HG03196 (cell line): ENCODE results near the gene KCNN3.

ENCODE experiments used
- ATAC-seq: cut with Tn5 transposase; IDR thresholded peaks from one replicate; pipeline ENCODE4 v1.9.1; 2021; ENCODE audit not compliant: unreplicated experiment

Gene KCNN3

DNA sequence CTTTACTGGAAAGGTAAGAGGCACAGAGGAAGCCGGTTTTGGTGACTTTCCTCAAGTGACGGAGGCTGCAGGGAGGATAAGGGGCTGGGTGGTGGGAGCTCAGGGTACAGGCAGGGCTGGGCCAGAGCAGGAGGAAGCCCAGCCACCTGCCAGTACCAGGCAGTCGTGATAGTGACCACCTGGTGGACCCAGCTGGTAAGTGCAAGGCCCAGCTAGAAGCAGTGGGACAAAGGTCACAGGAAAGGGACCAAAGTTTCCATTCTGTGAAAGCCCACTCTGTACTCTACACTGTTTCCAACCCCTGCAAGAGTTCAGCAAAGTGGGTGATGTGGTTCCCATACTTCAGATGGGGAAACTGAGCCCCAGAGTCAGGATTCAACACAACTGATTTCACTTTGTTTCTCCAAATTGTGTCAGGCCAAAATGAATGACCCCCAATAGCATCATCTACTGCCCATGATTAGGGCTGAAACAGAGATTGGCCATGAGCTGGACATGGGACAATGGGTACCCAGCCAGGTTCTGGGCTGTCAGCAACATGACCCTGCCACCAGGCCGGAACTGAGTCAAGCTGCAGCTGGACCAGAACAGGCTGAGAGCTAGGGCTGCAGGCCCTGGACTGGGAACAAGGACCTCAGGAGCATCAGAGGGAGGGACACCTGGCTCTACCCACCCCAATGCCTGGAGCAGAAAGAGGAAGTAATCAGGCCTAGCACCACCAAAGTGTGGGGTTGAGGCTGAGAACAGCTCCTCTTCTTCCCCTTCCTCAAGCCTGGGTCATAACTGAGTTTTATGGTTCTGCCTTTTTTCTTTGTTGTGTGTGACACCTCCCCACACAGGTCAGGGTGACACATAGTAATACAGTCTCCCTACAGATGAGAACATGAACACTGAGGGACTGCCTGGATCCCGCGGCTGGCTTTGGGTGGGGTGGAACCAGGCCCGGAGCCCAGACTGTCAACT, 50.2 kb downstream of the KCNN3 start:
- ATAC-seq, result no peak

DNA sequence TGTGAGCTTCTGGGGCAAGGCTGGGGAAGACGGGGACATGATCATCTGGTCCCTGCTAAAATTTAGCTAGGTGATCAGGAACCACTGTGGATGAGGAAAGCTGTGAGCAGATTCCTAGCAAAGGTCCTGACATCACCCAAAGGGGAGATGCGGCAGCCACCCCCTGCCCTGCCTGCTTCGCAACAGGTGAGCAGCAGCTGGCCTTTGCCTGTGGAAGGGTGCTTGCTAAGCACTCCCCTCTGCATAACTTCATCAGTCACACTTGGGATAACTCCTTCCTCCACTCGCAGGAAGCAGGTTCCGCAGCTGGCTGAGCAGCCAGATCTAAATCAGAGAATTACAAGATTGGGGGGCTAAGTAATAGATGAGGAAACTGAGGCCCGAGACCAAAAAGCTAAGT, 51.2 kb downstream of the KCNN3 start:
- ATAC-seq, result no peak

DNA sequence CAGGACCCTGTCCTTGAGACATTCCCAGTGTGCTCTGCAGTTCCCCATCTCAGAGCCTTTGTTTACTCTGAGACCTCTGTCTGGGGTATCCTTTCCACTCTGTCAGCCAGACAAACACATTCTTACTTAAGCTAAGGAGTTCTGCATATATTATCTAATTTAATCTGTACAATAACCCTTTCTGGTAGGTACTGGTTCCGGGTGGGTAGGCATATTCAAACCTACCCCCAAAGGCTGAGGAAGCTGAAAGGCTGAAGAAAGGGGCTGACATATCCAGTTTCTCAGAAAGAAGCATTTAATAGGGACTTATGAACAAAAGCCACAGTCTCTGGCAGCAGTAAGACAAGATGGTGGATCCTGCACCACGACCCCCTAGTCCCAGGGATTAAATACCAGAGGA, 53.1 kb downstream of the KCNN3 start:
- no peak for ATAC-seq

DNA sequence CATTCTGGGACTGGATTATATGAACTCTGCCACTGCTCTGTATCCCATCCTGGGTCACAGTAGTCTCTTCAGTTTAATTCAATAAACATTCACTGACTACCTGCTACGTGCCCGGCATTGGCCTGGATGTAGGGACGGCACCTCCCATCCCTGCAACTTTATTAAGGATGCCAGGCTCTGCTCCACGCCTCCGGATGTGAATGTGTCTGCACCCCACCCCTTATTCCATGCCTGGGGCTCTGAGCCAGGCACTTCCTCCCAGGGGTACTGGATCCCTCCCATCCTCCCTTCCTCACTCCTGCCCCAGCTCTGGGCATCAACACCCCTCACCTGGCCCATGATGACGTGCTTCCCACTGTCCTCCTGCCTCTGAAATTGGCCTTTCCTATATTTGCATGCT, 53.7 kb downstream of the KCNN3 start:
- no peak for ATAC-seq

DNA sequence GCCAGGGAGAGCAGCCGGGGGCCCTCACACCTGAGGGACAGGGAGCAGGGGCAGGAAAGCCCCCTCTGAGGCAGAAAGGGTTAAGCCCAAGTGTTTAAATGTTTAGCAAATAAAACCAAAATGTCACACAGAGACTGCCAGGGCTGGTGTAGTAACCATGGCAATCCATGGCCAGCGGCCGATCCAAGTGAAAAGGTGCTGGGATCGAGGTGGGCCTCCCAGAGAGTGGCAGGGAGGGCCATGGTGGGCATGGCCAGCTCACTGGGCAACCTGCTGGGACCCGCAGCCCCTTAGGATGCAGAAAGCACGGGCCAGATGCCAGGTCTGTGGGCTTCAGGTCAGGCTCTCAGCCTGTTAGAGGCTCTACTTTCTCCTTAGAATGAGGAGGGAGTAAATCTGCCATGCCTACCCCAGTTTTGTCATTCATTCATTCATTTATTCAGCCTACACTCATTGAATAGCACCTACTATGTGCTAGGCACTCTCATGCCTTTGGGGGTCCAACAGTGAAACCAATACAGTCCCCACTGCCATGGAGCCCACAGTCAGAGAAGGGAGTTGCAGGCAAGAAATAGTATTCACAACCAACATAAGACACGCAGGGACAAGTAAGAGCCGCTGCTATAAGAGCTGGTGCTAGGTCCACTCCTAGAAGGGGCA, 56.1 kb downstream of the KCNN3 start:
- no peak for ATAC-seq

DNA sequence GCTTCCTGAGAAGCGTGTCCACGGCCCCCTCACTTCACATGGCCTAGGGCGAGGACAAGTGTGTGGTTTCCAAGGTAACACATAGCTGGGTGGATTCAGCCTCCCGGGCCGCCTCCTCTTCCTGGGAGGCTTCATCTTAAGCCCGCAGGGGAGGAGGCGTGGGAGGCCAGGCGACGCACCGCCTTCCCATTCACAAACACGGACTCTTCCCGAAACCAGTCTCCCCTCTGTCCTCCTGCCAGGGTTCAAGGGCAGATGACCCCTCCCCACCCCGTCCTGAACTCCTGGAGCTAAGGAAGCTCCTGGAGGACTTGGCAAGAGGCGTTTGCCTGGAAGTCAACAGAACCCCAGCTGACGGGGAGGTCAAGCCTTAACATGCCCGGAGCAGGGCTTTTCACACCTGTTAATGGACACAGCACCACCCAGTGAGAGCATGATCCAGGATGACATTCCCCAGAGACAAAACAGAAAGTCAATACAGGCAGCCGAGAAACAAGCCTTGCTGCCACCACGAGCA, 56.7 kb downstream of the KCNN3 start:
- no peak for ATAC-seq

DNA sequence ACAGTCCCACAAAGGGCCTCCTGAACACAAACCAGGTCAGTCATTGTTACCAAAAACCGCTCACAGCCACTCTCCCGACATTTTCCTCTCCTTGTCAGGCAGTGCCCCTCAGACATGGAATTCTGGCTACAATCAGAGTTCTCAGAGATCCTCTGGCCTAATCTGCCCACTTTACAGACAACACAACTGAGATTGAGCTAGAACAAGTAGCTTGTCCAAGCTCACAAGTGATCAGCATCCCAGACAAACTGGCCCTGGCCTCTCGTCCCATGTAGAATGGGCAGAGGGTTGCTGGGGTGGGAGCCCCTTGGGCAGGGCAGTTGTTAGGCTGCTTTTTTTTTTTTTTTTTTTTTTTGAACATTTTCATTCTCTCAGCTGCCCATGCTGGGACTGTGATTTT, 57.2 kb downstream of the KCNN3 start:
- no peak for ATAC-seq

DNA sequence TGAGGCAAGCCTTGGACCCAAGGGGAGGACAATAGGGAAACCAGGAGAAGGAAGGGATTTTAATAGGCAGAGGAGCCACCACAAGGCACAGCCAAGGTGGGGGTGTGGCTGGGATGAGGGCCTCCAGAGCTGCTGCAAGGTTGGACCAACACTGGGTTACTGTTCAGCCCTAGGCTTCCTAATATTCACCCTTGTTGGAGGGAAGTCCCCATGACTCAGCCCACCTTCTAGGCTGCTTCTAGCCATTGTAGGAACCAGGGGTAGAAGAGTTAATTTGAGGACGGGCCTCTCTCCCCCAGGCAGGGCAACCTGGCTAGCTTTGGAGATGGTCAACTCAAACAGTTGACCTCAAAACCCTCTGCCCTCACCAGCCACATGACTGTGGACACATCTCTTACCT, 59.5 kb downstream of the KCNN3 start:
- ATAC-seq, result no peak

DNA sequence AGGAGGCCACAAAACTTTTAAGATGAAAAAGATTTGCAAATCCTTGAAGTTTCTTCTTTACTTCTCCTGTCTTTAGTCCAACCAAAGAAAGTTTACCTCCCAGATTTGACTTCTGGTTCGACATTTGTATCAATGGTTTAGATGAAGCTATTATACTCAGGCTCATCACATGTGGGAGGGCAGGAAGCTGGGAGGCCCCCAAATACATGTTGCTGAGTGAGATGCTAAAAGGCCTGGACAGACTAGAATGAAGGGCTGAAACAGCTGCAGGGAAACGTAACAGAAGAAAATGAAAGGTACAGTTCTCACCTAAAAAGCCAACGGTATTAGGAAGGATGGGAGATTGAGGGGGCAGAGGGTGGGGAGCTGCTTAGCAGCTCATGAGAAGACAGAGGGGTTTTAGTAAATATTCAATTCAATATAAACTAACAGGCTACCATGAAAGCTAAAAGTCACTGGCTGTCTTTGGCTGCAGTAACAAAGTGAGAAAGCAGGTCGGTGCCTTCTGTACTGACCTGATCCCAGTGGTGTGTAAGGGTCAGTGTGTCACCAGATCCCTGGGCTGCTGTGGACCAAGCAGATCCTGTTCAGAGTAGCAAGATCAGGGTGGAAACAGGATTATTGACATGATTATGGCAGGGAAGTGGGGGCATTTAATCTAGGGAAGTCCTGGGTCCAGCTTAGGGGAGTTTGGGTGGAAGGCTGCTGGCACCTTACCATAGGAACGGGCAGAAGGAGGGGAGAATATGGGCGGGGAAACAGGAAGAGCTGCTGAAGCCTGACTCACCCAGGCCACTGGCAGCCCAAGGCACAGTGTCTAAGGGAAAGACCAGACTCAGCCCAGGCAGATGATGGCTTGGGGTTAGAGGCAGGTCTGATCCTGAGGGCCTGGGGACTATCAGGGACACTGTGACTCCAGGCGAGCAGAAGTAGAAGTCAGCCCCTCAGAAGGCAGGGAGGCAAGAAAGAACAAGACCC, 60.4 kb downstream of the KCNN3 start:
- no peak for ATAC-seq

DNA sequence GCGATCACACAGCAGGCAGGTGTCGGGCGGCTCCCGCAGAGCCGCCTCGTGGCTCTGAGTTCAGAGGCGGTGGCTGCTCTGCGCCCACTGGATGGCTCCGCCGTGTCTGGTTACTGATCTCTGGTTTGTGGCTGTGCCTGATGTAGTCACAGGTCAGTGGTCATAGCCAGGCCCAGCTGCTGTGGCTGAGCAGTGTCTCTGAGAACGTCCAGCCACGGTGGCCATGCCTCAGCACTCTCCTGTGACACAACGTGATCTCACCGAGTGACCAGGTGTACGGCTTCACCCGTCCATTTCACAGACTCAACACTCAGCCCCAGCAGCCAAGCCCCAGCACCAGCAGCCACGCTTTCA, 61.2 kb downstream of the KCNN3 start:
- no peak for ATAC-seq

DNA sequence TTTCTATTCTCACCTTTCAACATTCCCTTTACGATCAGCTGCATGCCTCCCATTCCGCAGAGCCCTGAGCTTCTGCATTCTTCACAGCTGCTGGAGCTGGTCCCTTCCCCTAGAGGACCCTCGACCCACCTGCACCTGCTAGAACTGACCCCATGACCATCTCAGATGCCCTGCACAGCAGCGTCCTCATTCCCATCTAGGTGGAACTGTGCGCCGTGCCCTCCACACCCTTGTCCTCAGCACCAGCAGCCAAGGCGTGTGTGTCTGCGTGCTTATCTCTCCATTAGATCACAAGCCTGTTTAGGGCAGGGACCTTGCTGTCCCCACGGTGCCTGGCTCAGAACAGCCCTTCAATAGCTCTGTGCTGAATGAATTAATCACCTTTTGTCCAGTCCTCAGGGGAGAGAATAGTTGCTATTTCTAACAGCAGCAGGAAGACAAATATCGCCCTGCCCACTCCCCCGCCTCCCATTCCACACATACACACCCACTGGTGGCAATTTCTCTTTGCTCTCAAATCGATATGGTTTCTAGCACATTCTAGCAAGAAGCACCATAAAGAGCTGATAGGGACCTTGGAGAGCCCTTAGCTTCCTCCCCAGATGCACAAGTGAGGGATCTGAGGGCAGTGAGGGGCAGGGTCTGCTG, 61.7 kb downstream of the KCNN3 start:
- no peak for ATAC-seq

DNA sequence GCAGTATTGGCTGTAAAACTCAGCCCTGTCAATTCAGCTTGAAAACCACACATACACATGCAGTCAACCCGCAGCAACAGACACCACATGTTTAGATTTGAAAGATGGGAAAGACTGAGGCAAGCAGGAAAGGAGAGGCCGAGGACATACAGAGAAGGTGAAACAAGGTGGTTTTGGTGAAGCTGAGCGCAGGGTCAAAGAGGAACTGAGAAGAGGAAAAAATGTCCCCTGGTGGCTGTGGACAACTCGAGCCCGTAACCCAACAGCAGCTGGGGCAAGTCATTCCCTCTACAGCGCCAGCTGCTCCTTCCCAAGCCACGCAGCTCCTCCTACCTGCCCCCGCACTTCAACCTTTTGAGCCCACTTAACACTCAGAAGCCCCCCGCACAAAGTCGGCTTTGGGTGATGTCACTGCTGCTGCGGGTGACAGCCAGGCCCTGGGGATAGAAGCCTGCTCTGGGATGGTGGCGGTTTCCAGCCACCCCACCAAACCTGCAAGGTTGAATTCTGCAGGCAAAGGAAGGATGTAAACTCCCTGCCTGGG, 63.0 kb downstream of the KCNN3 start:
- ATAC-seq, result peak; percentile 40

DNA sequence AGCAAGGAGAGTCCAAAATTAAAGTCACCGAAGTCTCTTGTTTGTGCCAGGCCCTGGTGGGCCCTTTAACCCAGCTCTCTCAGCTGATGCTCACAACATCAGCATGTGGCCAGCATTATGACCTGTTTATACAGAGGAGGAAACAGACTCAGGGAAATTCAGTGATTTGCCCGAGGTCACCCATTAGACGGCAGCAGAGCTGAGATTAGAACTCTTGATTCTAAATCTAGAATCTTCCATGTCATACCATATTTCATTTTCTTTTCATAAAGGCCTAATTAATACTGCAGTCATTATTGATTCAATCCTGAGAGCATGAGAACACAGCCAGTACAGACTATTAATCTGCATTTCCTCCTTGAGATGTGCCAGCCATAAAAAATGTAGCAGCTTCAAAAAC, 63.7 kb downstream of the KCNN3 start:
- ATAC-seq, result no peak

DNA sequence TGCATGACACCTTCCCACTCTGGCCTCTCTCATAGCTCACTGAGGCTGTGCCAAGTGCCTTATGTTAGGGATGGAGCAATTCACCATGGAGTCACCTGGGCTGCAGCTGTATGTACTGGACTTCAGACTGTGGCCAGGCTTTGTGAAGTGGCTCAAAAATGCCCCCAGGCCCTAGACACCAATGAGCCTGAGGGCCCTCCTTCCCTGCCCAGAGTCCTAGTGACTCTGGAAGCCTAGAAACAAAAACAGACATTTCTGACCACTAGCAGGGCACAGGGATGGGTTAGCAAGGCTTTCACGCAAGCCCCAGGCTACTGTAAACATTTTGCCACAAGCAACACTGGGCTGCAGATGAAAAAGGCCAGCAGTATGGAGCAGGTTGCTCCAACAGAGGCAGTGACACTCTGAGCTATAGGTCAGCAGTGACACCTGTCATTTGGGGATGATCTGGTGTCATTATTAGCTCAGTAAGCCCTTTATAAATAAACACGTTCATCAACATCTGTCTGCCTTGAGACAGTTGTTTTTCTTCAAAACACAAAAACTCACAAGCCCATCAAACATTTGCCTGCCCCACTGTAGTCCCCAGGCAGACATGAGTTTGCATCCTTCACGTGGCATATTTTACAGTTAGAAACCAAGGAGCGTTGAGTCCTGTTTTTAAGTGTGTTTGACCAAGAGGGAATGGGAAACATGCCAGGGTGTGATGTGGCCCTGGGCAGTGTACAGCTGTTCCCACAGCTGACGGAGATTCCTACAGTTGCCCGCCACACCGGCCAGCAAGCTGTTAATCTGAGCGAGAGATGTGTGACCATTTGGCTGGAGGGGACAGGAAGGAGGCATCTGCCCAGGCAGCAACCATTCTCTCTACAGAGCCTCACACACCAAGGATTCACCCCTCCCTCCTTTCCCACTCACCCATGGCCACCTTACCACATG, 66.8 kb downstream of the KCNN3 start:
- no peak for ATAC-seq

DNA sequence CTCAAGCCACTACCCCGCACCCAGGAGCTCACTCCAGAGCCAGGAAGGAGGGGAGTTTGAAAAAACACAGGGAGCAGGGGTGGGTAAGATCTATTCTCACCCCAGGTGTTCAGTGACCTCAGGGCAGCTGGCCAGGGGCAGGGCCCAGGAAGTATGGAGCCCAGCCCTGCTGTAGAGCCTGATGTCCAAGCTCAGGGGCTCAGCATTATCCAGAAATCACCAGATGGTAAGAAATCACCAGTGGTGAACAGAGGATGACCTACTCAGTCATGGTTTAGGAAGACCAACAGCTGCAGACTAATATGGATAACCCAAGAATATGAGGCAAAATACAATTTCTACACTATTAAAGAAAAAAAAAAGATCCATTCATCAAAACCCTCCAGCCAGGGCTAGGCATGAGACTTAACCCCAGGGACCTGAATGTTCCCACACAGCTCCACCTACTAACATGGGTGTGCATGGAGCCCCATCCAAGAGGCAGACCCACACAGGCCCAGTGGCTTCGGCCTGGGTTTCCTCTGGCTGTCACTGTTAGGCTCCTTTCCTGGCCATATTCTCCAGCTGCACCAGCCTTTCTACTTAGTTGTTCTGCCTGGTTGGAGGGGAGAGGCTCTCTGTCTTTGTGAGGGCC, 67.6 kb downstream of the KCNN3 start:
- ATAC-seq, result no peak

DNA sequence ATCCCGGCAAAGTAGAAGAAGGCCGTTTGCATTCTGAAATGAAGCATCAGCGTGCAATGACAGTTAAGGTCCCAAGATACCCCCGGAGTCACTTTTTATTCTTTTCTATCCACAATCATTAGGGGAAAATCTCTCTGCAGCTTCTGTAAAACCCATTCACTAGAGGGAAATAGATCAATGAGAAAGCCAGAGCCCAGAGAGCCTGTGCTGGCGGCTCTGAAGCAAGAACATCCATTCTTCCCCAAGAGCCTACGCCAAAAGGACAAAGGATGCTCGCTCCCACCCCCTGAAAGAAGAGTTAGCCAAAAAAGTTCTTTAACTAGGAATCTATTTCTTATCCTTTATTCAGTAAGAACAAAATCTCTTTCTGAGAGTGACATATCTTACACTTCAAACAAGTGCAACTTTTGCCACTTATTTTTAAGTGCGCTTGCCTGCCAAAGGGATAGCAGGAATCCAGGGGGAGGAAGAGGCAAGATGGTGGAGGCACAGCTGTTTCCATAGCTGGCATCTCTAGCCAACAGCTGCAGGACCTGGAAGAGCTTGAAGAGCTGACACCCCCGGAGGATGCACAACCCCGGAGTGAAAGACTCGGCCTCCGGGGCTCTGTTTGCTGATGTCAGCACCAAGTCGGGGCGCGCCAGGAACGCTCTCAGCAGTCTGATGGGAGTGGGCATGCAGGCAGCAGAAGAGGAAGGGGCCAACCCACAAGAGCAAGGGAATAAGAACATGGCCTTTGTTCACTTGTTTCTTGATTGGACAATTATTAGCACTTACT, 68.7 kb downstream of the KCNN3 start:
- no peak for ATAC-seq

DNA sequence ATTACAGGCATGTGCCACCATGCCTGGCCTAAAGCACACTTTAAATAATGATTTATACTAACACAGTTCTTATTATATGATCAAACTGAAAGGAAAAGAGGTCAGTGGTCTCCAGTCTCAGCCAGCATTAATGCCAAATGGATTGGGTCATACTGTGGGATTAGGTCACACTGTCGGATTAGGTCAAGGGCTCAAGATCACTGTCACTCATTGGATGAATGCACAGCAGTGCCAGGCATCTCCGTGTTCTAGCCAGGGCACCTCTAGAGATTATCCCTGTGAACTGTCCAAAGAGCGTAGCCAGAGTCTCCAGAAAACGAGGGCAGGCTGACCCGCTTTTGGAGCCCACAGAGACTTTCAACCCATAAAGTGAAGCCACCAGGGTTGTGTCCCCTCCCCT, 70.9 kb downstream of the KCNN3 start:
- no peak for ATAC-seq

DNA sequence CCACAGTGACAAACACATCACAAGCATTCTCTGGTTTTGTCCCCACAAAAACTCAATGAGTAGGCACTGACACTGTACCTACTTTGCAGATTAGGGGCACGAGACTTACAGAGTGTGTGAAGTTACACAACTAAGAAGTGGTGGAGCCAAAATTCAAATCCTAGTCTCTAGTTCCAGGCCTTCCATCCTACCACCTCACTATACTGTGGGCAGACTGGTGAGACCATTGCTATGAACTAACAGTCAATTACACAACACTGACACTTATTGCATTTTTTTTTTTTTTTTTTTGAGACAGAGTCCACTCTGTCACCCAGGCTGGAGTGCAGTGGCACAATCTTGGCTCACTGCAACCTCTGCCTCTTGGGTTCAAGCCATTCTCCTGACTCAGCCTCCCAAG, 71.4 kb downstream of the KCNN3 start:
- no peak for ATAC-seq
